ENCODE measurements around the gene TGFBRAP1.

The TGFBRAP1 gene

GRCh38 chr2:105256431-105257047 is 73.0 kb downstream of the TGFBRAP1 start:
- TF ChIP-seq ZFX (IDR thresholded peaks at IDR 0.05) (no peak), CTCF (conservative IDR thresholded peaks at IDR 0.05) (no peak)
- no peak overlapping the region for H3K27ac ChIP-seq

- TF ChIP-seq CTCF (conservative IDR thresholded peaks at IDR 0.05) (no peak), ZFX (IDR thresholded peaks at IDR 0.05) (no peak)
- H3K27ac ChIP-seq, result no peak overlapping the region
Observed at GRCh38 chr2:105255979-105256378, 73.6 kb downstream of the TGFBRAP1 start.

- no peak for TF ChIP-seq CTCF (conservative IDR thresholded peaks at IDR 0.05)
- TF ChIP-seq ZFX (IDR thresholded peaks at IDR 0.05), result no peak
- no peak overlapping the region for H3K27ac ChIP-seq
Observed at GRCh38 chr2:105254531-105255210, 74.9 kb downstream of the TGFBRAP1 start.

- H3K27ac ChIP-seq, result no peak overlapping the region
- no peak for TF ChIP-seq CTCF (conservative IDR thresholded peaks at IDR 0.05)
Observed at GRCh38 chr2:105252271-105252670, 77.3 kb downstream of the TGFBRAP1 start.

- H3K27ac ChIP-seq, result peak overlapping the region; percentile 32
Observed at GRCh38 chr2:105251016-105251648, 78.4 kb downstream of the TGFBRAP1 start.

- TF ChIP-seq ZFX (IDR thresholded peaks at IDR 0.05), result no peak
- no peak for TF ChIP-seq CTCF (conservative IDR thresholded peaks at IDR 0.05)
Observed at GRCh38 chr2:105249891-105250290, 79.6 kb downstream of the TGFBRAP1 start.

GRCh38 chr2:105249181-105249580 is 80.4 kb downstream of the TGFBRAP1 start:
- TF ChIP-seq CTCF (conservative IDR thresholded peaks at IDR 0.05), result no peak
- TF ChIP-seq ZFX (IDR thresholded peaks at IDR 0.05), result no peak
- peak overlapping the region; percentile 11; the same call in 1 of the 2 replicates for H3K27ac ChIP-seq

More at GRCh38 chr2:105249891-105250290, 79.6 kb downstream of the TGFBRAP1 start:
- peak overlapping the region; percentile 17; the same call in 1 of the 2 replicates for H3K27ac ChIP-seq

Measured in C4-2B (cell line).